Liver (tissue), 9 donors: ENCODE results near the gene CRYZL1. TPM values are rescaled to one million over a fixed set of nuclear protein-coding genes. Genes with fewer than 3 reads are reported as not detected.

Experiments
- DNase-seq: peaks from one replicate; pipeline ENCODE4 v3.0.0-alpha.2; 2017; ENCODE audit warnings: low spot score
- H3K27ac ChIP-seq, 2 donors: one replicate each; pipeline ENCODE4 v1.7.0; 2013; ENCODE audit warnings: inconsistent platforms in 2 of 2, low read length in 2 of 2, control low read depth in 1 of 2, low read depth in 1 of 2, mild to moderate bottlenecking in 1 of 2
- H3K27me3 ChIP-seq, 4 donors: one replicate each; pipeline versions ENCODE4 v1.6.1 to v1.7.0; 2013; ENCODE audit warnings: low read length in 3 of 4, inconsistent platforms in 1 of 4, mild to moderate bottlenecking in 1 of 4, moderate library complexity in 1 of 4; ENCODE audit not compliant: control insufficient read depth in 4 of 4, insufficient read depth in 4 of 4
- H3K36me3 ChIP-seq, 4 donors: one replicate each; pipeline versions ENCODE4 v1.6.1 to v1.7.0; 2013; ENCODE audit warnings: low read length in 3 of 4, mild to moderate bottlenecking in 3 of 4, low read depth in 1 of 4, moderate library complexity in 1 of 4; ENCODE audit not compliant: control insufficient read depth in 4 of 4, insufficient read depth in 3 of 4
- H3K4me1 ChIP-seq, 4 donors: one replicate each; pipeline versions ENCODE4 v1.6.1 to v1.7.0; 2013; ENCODE audit warnings: low read length in 3 of 4, mild to moderate bottlenecking in 3 of 4, moderate library complexity in 1 of 4; ENCODE audit not compliant: control insufficient read depth in 4 of 4, insufficient read depth in 4 of 4
- H3K4me3 ChIP-seq, 3 donors: one replicate each; pipeline versions ENCODE4 v1.6.1 to v1.7.0; 2013; ENCODE audit warnings: low read length in 3 of 3, control low read depth in 1 of 3, low read depth in 1 of 3, mild to moderate bottlenecking in 1 of 3
- H3K9ac ChIP-seq, 2 donors: one replicate each; pipeline ENCODE4 v1.7.0; 2013; ENCODE audit warnings: low read length in 2 of 2, mild to moderate bottlenecking in 2 of 2, moderate library complexity in 2 of 2, control low read depth in 1 of 2, low read depth in 1 of 2
- H3K9me3 ChIP-seq, 4 donors: one replicate each; pipeline versions ENCODE4 v1.6.1 to v1.7.0; 2013; ENCODE audit warnings: low read length in 3 of 4; ENCODE audit not compliant: control insufficient read depth in 4 of 4
- ATF3 ChIP-seq: IDR thresholded peaks from 2 replicates; pipeline ENCODE4 v1.6.1; 2016; ENCODE audit warnings: antibody characterized with exemption
- CTCF ChIP-seq: fragments of 150-350 bp; IDR thresholded peaks from 2 replicates; pipeline ENCODE4 v1.5.1; 2017; ENCODE audit warnings: improper control_type of control experiment, low read depth, low read length; ENCODE audit not compliant: missing input control
- EGR1 ChIP-seq, 2 donors: IDR thresholded peaks; 2 replicates each; pipeline ENCODE4 v1.6.1; 2016 to 2018; ENCODE audit warnings: antibody characterized with exemption in 2 of 2, low read depth in 2 of 2
- FOXA1 ChIP-seq: IDR thresholded peaks from 2 replicates; pipeline ENCODE4 v1.6.1; 2016; ENCODE audit warnings: antibody characterized with exemption
- FOXA2 ChIP-seq: IDR thresholded peaks from 2 replicates; pipeline ENCODE4 v1.6.1; 2016; ENCODE audit warnings: antibody characterized with exemption
- GABPA ChIP-seq, 2 donors: IDR thresholded peaks in 1 of 2; conservative IDR thresholded peaks in 1 of 2; 2 replicates each; pipeline ENCODE4 v1.6.1; 2016; ENCODE audit warnings: antibody characterized with exemption in 2 of 2, mild to moderate bottlenecking in 1 of 2, moderate library complexity in 1 of 2
- HNF4A ChIP-seq, 2 donors: conservative IDR thresholded peaks; 2 replicates each; pipeline ENCODE4 v1.6.1; 2016; ENCODE audit warnings: antibody characterized with exemption in 2 of 2, mild to moderate bottlenecking in 2 of 2
- HNF4G ChIP-seq: IDR thresholded peaks from 2 replicates; pipeline ENCODE4 v1.6.1; 2016; ENCODE audit warnings: antibody characterized with exemption
- JUND ChIP-seq, 2 donors: IDR thresholded peaks; 2 replicates each; pipeline ENCODE4 v1.6.1; 2016; ENCODE audit warnings: antibody characterized with exemption in 2 of 2
- MAX ChIP-seq: IDR thresholded peaks from 2 replicates; pipeline ENCODE4 v1.6.1; 2016; ENCODE audit warnings: antibody characterized with exemption
- NR2F2 ChIP-seq: IDR thresholded peaks from 2 replicates; pipeline ENCODE4 v1.6.1; 2016; ENCODE audit warnings: antibody characterized with exemption
- RAD21 ChIP-seq, 2 donors: IDR thresholded peaks; 2 replicates each; pipeline ENCODE4 v1.6.1; 2016; ENCODE audit warnings: antibody characterized with exemption in 2 of 2, mild to moderate bottlenecking in 2 of 2
- REST ChIP-seq: IDR thresholded peaks from 2 replicates; pipeline ENCODE4 v1.6.1; 2016; ENCODE audit warnings: antibody characterized with exemption, mild to moderate bottlenecking
- RXRA ChIP-seq, 2 donors: IDR thresholded peaks; 2 replicates each; pipeline ENCODE4 v1.6.1; 2017 to 2018; ENCODE audit warnings: antibody characterized with exemption in 2 of 2, mild to moderate bottlenecking in 1 of 2
- SP1 ChIP-seq: IDR thresholded peaks from 2 replicates; pipeline ENCODE4 v1.6.1; 2018; ENCODE audit warnings: antibody characterized with exemption, mild to moderate bottlenecking
- TAF1 ChIP-seq: conservative IDR thresholded peaks from 2 replicates; pipeline ENCODE4 v1.6.1; 2016; ENCODE audit warnings: antibody characterized with exemption, mild to moderate bottlenecking
- YY1 ChIP-seq: IDR thresholded peaks from 2 replicates; pipeline ENCODE4 v1.6.1; 2016; ENCODE audit warnings: antibody characterized with exemption, mild to moderate bottlenecking
- WGBS: extraction: QIAGEN DNeasy Blood & Tissue Kit; methylation state at CpG from one replicate; pipeline ENCODE4 v1.1.7; 2013; 5-methylcytosine and 5-hydroxymethylcytosine counted together
- polyA plus RNA-seq, 2 donors: library from polyadenylated mRNA; stranded (reverse) in 1 of 2; unstranded in 1 of 2; fragments of 200-250 nt in 1 of 2; fragments of >200 nt in 1 of 2; fragmentation: Nextera tagmentation in 1 of 2; extraction: Ambion mirVana in 1 of 2; gene quantifications; one replicate each; pipeline versions ENCODE4 v1.2.1 to v1.2.3, GENCODE V29; 2013 to 2015
- total RNA-seq, 2 donors: library from RNA; depleted of rRNA; stranded (reverse); fragments of >200 nt; gene quantifications; one replicate each; pipeline ENCODE4 v1.2.3, GENCODE V29; 2014
- donor health status: healthy.
- donor health status: healthy.
- donor health status: healthy.
- donor health status: healthy.
- donor health status: healthy.

CRYZL1 gene
- total and polyA plus RNA-seq, 4 donors, result 6.8 to 18.1 (median 11.5) TPM

- WGBS, result 39% methylated on average over 19 of the region's 19 CpGs
- no peak for DNase-seq
- Histone ChIP-seq H3K27ac (peak overlapping the region; percentile 99), H3K9ac (peak overlapping the region; percentile 92 to 95), H3K4me3 (peak overlapping the region; percentile 82 to 94 (median 91)), H3K36me3 (peaks cover 0 to 21% (median 15%) of the 10 kb centered on the region in 4 donors), H3K27me3 (no peaks in the 10 kb centered on the region), H3K9me3 (no peaks in the 10 kb centered on the region), H3K4me1 (peaks cover 3 to 37% (median 13%) of the 10 kb centered on the region in 4 donors)
- TF ChIP-seq FOXA1, result no peak
These were observed 100.3 kb downstream of the CRYZL1 start for GRCh38 chr21:33541105-33541711.

GRCh38 chr21:33540711-33541104, 100.8 kb downstream of the CRYZL1 start:
- Histone ChIP-seq H3K27ac (no peak overlapping the region), H3K27me3 (no peaks in the 10 kb centered on the region), H3K9ac (no peak overlapping the region), H3K4me1 (peaks cover 3 to 32% (median 13%) of the 10 kb centered on the region in 4 donors), H3K4me3 (peak overlapping the region in 1 of 3 donors; percentile 82), H3K9me3 (no peaks in the 10 kb centered on the region), H3K36me3 (peaks cover 0 to 26% (median 17%) of the 10 kb centered on the region in 4 donors)
- 76% methylated on average over 3 of the region's 3 CpGs for WGBS
- DNase-seq, result no peak
- TF ChIP-seq ATF3 (no peak), NR2F2 (no peak), EGR1 (IDR thresholded peaks at IDR 0.05; ENCODE audit: low read depth in 2 of 2) (no peak), GABPA (IDR thresholded peaks at IDR 0.05 in 1 of 2, conservative IDR thresholded peaks at IDR 0.05 in 1 of 2) (no peak), YY1 (no peak), FOXA2 (no peak), SP1 (no peak), FOXA1 (no peak), JUND (IDR thresholded peaks at IDR 0.05) (no peak), MAX (no peak), RAD21 (IDR thresholded peaks at IDR 0.05) (no peak), REST (no peak), HNF4A (conservative IDR thresholded peaks at IDR 0.05) (no peak), TAF1 (no peak), RXRA (IDR thresholded peaks at IDR 0.05) (no peak), CTCF (no peak), HNF4G (no peak)
